GM19240 (cell line): Measurements from ENCODE around the gene CLEC16A.
"Not testable (repeated sequence)": the region's sequence is repeated elsewhere in the genome, so short reads cannot be mapped to it uniquely, and the experiment has no call there.

Experiments used
- DNase-seq: peaks from one replicate; pipeline ENCODE4 v3.0.0; 2011; ENCODE audit warnings: low spot score; ENCODE audit not compliant: insufficient read length

CLEC16A gene

DNA sequence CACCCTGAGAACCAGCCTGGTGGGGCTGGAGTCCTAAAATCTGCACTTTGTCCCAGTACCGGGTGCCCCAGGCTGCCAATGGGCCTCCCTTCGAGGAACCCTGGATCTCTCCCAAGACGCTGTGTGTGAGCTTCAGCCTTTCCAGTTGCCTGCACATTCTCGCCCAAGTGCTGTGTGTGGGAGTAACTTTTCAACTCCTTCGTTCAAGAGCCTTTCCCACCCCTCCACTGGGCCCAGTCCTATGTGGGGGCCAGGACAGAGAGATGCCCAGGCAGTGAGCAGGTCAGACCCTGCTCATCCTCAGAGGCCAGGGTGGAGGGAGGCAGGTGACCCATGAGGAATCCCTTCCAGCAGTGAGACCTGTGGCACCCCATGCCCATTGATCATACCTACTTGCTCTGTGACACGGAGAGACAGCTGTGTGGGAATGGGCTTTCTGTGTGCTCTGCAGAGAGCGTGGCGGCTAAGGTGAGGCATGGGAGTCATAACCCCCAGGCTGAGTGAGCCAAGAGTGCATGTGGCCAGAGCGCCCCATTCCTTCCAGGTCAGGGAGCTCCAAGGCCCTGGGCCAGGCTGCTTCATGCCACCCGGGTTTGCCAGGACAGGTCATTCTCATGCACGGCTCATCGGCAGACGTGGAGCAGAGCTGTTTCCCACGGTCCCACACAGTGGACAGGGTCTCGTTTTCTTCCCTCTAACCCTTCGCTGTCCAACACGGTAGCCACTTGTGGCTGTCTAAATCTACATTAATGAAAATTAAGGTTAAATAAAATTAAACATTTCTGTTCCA is 154.4 kb downstream of the CLEC16A start:
- no peak for DNase-seq

DNA sequence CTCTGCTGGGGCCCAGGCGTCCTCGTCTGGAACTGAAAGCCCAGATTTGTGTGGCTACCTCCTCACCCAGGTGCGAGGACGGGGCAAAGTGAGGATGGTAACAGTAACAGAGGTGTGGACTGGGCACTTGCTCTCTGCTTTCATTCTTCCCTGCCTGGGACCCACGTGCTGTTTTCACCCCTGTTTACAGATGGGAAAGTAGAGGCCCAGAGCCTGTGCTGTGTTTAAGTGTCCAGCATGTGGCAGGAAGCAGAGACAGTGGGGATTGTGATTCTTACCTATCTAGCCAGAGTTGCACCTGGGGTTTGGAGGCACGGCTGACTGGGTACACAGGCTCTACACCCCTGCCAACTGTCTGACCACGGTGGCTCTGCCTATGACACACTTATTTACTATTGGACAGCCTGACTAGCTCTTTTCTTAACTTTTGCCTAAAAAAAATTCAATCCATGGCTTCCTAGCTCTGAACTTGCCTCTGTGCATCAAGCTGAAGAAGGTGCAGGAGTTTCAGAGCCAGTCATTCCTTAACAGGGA is 155.4 kb downstream of the CLEC16A start:
- DNase-seq: no peak

DNA sequence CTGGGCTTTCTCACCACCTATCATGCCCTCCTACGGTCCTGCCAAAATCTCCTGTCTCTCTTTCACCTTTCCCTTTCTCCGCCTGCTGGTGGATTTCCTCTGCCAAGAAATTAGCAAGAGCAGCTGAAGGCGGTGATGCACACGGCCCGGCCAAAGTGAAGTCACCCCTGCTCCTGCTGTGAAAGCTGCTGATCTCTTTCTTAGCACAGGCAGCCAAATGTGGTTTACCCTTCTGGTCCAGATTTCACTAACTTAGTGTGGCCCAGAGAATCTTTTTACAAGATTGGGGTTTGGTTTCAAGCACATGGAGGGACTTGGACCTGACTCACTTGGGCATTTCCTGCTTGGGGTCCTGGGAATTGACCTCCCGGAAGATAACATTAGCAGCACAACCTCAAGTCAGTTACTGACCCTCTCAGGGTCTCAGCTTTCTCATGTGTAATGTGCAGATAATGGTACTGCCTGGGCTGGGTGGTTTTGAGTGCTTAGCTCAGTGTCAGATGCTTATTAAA is 155.9 kb downstream of the CLEC16A start:
- no peak for DNase-seq

DNA sequence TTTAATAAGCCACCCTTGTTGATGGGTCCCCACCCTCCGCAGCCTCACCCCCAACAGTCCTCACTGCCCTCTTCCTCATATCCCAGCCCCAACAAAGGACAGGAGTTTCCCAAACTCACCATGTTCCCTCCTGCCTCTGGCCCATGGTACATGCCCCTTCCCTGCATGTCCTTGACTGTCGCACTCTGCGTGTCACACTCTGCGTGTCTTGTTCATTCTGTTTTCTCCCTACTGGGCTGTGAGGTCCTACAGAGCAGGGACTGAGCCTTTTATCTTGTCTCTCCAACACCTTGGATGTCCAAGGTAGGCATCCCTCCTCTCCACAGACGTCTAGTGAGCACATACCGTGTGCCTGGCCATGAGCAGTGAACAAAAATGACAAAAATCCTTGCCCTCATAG is 156.9 kb downstream of the CLEC16A start:
- no peak for DNase-seq

DNA sequence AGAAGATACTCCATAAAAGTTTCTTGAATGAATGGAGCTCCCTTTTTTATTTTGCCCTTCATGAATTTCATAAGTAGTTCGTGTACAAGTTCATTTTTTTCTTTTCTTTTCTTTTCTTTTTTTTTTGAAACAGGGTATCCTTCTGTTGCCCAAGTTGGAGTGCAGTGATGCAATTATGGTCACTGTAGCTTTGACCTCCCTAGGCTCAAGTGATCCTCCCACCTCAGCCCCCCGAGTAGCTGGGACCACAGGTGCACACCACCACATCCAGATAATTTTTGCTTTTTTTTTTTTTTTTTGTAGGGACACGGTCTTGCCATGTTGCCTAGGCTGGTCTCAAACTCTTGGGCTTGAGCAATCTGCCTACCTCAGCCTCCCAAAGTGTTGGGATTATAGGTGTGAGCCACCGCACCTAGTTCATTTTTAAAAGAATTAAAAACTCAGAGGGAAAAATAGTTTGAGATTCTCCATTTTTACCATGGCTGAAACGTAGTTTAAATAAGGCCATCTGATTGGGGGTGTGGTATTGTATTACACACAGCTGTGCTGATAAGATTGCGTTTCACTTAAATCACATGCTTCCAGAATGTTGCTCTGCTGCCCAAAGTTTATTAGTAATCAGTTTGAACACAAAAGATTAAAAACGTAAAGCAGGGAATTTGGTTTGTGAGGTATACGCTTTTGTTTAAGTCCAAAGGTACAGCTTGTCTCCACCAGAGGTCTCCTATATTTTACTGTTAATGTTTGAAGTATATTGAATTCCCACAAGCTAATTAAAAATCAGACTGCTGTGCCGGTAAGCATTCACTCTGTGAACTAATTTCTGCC is 157.5 kb downstream of the CLEC16A start:
- no peak for DNase-seq

DNA sequence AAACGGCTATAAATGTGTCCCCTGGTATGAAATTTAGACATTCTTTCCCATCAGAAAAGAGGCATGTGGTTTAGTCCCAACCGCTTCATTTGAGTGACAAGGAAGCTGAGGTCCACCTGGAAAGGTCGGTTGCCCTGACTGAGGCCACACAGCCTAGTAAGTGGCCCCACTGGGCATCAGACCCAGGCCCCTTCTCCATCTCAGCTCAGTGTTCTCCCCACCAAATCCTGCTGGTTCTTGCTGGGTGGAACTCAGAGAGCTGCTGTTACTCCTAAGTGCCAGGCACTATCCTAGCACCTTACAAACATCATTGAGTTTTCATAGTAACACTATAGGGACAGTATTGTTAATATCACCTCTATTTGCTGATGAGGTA is 158.1 kb downstream of the CLEC16A start:
- DNase-seq: no peak

DNA sequence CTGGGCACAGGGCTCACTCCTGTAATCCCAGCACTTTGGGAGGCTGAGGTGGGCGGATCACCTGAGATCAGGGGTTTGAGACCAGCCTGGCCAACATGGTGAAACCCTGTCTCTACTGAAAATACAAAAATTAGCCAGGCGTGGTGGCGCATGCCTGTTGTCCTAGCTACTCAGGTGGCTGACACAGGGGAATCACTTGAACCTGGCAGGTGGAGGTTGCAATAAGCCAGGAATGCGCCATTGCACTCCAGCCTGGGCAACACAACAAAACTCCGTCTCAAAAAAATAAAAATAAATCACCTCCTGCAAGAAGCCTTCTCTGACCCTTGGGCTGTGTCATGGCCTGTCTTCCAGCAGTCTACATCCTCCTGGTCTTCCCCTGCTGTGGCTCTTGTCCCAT is 158.9 kb downstream of the CLEC16A start:
- DNase-seq: not testable (repeated sequence)

DNA sequence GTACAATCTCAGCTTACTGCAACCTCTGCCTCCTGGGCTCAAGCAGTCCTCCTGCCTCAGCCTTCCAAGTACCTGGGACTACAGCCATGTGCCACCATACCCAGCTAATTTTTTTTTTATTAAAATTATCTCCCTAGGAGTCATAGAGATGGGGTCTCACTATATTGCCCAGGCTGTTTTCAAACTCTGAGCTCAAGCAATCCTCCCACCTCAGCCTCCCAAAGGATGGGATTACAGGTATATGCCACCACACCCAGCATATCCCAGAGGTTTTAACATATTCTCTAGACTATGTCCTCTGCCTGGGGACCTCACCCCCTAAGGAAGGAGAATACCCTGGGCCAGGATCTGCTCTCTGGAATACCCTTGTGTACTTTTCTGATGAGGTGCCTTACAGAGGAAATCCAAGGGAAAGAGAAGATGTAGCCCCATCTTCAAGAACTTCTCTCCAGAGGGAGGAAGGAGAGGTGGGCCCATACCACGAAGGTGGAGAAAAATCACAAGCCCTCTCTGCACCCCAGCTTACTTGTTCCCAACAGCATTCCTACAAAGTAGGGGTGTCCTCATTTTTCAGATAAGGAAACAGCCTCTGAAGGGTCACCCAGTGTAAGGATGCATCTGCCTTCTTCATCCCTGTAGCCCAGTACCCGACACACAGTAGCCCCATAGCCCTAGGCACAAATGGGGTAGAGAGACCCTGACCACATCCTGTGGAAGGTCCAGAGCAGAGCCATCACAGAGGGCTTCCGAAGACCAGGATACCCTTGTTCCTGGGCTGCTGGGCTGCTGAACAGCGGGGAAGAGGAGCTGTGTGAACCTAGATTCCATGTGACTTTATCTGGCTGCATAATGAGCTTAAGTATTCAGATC is 160.0 kb downstream of the CLEC16A start:
- DNase-seq: no peak

DNA sequence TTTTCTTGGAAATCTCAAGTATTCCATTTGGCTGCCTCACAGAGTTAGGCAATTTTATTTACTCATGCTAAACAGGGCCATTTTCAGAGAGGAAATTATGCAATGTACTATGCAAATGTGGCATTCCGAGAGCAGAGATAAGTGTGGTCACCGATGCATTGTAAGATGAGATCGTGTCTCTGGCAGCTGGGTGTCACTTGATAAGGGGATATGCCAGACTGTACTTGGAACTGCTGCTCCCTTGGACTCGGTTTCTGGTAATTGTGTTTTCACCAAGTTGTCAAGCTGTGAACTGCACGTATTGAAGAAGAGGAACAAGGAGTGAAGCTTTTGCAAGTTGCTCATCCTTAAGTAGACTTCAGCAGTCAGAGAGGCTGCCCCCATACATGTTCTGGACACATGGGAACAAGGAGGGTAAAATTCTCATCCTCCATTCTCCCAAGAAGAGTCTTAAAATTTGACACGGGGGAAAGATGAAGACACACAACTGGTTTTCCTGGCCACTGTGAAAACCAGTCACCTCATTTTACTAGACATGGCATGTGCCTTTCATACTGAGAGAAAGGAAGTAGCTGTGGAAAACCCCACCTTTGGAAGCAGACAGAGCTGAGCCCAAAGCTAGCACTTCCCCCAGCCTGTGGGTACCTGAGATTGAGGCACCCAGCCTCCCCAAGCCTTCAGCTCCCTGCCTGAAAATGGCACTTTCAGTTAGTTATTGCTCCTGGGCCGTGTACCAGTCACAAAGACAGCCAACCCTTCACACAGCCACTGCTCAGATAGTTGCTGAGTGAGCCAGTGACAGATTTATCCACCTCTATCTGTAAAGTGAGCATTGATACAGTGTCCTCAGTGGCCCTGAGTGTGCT is 160.9 kb downstream of the CLEC16A start:
- DNase-seq: peak; percentile 70

DNA sequence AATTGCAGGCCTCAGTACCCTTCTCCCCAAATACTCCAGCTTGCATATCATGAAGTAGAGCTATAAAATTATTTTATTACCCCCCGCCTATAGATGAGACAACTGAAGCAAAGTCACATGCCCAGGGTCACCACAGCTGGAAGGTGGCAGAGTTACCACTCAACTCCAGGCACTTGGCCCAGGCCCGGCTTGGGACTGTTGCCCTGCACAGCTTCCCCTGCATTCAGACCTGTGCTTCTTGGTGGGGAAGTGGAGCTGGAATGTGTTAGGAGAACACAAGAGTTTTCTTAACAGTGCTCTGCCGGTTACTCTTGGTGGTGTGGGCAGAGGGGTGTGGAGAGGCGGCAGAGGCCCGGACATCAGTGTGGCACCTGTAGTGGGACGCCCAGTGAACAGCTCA is 162.4 kb downstream of the CLEC16A start:
- no peak for DNase-seq

DNA sequence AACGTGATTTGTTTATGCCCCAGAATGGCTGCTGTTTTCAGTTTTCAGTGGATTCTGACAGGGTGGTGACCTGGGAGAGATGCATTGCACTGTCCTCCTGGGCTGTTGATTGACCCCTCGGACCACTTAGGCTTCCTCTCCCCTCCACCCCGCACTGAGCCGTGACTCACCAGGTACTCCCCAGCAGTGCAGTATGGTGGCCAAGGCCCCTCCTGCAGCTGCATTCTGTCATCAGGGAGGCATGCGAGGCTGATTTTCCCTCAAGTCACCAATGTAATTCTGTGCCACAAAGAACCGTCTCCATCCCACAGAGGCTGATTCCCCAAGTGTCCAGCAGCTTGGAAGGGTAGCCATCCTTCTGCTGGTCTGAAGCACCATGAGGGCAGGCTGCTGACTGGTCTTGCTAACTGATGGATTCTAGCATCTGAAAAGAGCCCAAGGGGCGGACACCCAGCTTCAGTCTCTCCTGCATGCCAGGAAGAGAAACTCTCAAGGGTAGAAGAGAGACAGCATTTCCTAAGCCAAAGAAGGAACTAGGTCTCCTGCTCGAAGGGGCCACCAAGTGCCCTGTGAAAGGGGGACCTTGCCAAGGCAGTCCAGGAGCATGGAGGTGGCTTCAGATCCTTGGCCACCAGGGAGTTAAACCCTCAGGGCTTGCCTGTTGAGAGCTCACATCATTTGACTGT is 163.6 kb downstream of the CLEC16A start:
- DNase-seq: no peak

DNA sequence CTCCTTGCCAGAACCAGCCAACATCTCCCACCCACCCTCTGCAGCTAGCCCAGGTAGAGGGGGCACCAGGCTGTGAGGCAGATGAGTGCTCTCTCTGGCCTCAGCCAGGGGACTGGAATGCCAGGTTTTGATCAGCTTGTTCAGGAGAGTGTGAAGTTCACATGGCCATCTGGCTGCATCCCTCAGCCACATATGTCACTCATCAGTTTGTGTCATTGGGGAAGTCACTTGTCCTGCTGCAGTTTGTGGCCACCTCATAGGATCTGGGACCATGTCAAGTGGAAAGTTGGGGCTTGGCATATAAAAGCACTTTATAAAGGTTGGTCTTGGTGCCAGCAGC is 164.1 kb downstream of the CLEC16A start:
- DNase-seq: no peak

DNA sequence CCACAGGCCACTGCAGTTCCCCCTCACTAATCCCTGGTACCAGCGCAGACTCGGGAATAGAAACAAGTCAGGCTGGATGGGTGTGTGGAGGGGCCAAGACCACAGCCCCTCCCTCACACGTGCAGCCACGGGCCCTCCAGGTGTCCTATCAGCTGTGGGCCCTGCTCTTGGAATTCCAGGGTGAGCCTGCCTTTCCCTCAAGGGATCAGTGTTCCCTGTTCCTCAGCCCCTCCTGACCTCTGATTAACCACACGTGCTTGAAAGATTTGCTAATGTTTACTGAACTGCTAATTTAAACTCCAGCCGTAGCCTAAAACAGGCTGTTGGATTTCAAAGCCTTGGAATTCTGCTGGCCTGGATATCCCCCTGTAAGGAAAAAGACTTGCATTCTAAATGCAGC is 165.2 kb downstream of the CLEC16A start:
- no peak for DNase-seq

DNA sequence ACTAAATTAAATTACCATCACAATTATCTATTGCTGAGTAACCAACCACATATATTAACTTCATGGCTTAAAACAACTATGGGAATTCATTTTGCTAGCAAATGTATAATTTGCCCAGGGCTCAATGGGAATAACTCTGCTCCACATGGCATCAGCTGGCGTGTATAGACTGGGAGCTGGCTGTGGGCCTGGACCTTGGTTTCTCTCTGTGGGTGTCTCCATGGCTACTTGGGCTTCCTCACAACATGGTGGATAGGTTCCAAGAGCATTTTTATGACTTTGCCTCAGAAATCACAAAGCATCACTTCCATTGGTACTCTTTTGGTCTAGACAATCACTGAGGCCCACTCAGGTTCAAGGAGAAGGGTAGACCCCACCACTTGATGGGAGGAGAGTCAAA is 166.8 kb downstream of the CLEC16A start:
- no peak for DNase-seq

DNA sequence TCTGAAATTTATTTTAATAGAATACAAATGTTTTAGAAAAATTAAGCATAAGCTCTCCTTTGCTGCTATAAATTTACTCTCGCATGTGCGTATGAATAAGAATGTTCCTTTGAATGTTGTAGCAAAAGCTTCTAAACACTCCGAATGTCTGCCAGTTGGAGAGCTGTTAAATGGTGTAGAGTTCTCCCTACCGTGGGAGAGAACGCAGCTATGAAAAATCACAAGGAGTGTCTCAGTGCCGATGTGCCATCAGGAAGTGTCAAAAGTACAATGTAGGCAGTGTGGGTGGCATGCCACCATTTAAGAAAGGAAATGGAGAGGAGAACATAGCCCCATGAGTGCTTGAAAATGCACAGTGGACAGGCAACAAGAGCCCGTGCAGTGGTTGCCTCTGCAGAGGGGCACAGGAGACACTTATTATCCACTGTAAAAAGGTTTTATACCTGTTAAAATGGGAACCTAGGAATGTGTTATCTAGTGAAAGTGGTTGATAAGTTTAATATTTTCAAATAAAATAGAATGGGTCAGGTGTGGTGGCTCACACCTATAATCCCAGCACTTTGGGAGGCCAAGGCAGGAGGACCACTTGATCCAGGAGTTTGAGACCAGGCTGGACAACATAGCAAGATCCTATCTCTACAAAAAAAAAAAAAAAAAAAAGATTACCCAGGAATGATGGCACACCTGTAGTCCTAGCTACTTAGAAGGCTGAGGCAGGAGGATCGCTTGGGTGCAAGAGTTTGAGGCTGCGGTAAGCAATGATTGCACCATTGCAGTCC is 167.7 kb downstream of the CLEC16A start:
- DNase-seq: no peak

DNA sequence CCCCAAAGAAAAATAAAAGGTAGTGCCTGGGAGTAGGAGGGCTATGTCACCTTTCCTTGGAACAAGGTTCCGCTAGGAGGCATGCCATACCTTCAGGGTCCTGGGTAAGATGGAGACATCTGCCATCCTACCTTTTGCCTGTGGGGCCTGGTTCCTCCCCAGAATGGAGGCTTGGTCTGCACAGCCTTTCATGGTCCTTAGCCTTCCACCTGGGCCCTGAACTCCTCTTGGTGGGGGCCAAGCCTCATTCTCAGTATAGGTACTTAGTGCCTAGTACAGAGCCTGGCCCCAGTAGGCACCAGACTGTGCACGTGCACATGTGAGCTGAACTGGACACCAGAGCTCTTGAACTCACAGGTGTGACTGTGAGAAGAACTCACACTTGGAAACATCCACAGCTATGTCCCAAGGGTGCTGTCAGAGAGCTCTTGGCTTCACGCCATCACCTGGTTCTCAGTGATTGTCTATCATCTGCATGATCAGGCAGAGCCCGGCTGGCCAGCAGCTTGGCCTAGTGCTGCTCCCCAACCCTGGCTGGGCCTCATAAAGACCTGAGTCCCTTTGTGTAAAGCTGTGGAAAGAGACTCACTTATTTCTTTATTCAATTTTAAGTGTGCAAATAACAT is 168.5 kb downstream of the CLEC16A start:
- DNase-seq: no peak

DNA sequence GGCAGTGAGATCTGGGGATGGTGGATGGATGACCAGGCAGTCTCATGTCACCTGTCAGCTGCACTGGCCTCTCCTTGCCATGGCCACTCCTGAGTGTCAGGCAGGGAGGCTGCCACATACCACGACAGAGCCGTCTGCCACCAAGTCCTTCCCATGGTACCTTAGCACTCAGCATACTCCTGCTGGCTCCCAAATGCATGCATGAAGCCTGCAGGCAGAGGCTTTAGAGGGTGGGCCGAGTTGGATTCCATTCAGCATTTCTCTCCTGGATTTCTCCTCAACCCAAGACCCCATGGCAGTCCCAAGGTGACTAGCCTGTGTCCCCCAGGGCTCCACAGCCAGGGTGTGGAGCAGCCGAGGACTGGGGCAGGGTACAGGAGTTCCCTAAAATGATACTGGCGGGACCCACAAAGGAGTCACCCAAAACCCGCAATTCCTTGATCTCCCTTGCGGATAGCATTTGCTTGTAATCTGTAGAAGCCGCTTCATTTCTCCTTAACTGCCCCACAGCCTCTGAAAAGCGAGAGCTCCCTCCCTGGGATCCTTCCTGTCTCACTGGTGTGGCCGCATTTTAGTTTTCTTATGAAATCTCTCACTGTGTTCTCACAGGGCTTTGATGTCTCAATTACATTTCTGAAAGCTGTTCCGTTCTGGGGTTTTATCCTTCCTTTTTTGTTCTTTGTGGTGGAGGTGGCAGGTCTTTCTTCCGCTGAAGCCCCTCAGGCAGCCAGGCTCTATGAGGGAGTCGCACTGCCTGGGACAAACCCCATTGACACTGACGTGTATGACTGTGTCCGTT is 170.2 kb downstream of the CLEC16A start:
- DNase-seq: no peak
